ENCODE measurements around the gene GRK2. TPM values are rescaled to one million over a fixed set of nuclear protein-coding genes. Genes with fewer than 3 reads are reported as not detected.

The GRK2 gene
- total RNA-seq, 1 donor from 2014 or later: 30.0 TPM

GRCh38 chr11:67286621-67287333, 20.5 kb downstream of the GRK2 start:
- Mint-ChIP-seq H3K36me3 (peaks cover 3% of the 10 kb centered on the region), H3K27ac (peak overlapping the region; percentile 61), H3K4me3 (peak overlapping the region; percentile 81), H3K27me3 (ENCODE audit: insufficient read depth, low read depth) (peaks cover 14% of the 10 kb centered on the region), H3K9me3 (no peaks in the 10 kb centered on the region), H3K4me1 (peaks cover 17% of the 10 kb centered on the region)
- Histone ChIP-seq H3K36me3 (no peaks in the 10 kb centered on the region), H2AFZ (replicated peaks) (no peak overlapping the region), H3F3A (ENCODE audit: low read depth) (peaks cover 21% of the 10 kb centered on the region), H3K4me1 (peaks cover 11% of the 10 kb centered on the region), H3K27me3 (no peaks in the 10 kb centered on the region), H3K9ac (no peak overlapping the region), H3K4me3 (no peak overlapping the region), H3K4me2 (no peak overlapping the region), H3K27ac (no peak overlapping the region), H3K79me2 (ENCODE audit: low read depth) (peaks cover 15% of the 10 kb centered on the region), H3K9me3 (ENCODE audit: low read depth) (no peaks in the 10 kb centered on the region), H4K20me1 (ENCODE audit: low read depth) (no peaks in the 10 kb centered on the region)
- DNase-seq (ENCODE audit: low spot score): no peak
- TF ChIP-seq EZH2 (IDR thresholded peaks at IDR 0.05) (no peak), CTCF (IDR thresholded peaks at IDR 0.05) (no peak), EZH2phosphoT487 (IDR thresholded peaks at IDR 0.05) (no peak)

- Histone ChIP-seq H3K9ac (no peak overlapping the region), H2AFZ (replicated peaks) (no peak overlapping the region)
Measured at GRCh38 chr11:67287355-67288197, 21.3 kb downstream of the GRK2 start.

DNA sequence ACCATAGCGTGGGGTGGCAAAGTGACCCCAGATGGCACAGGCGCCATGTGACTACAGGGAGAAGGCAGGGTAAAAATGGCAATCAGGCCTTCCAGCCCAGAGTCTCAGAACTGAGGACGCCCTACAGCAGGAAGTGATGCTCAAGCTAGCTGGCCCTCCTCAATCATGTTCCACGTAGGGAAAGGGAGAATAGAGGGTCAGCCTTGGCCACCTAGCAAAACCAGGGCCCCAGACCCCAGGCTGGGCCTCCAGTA, 21.9 kb downstream of the GRK2 start:
- H2AFZ ChIP-seq (replicated peaks): peak overlapping the region; percentile 52
- peaks cover 11% of the 10 kb centered on the region for H3K4me1 ChIP-seq
- Mint-ChIP-seq H3K4me3 (peak overlapping the region; percentile 81), H3K4me1 (peaks cover 17% of the 10 kb centered on the region), H3K27ac (no peak overlapping the region), H3K9me3 (no peaks in the 10 kb centered on the region), H3K27me3 (ENCODE audit: insufficient read depth, low read depth) (peaks cover 12% of the 10 kb centered on the region), H3K36me3 (peaks cover 8% of the 10 kb centered on the region)
- peaks cover 15% of the 10 kb centered on the region for H3K79me2 ChIP-seq (ENCODE audit: low read depth)
- H3K27me3 ChIP-seq: no peaks in the 10 kb centered on the region
- H3K36me3 ChIP-seq: no peaks in the 10 kb centered on the region
- H4K20me1 ChIP-seq (ENCODE audit: low read depth): no peaks in the 10 kb centered on the region
- TF ChIP-seq EZH2phosphoT487 (IDR thresholded peaks at IDR 0.05) (no peak), CTCF (IDR thresholded peaks at IDR 0.05) (no peak), EZH2 (IDR thresholded peaks at IDR 0.05) (no peak)
- no peaks in the 10 kb centered on the region for H3K9me3 ChIP-seq (ENCODE audit: low read depth)
- DNase-seq (ENCODE audit: low spot score): no peak
- no peak overlapping the region for H3K9ac ChIP-seq
- peak overlapping the region; percentile 71 for H3K27ac ChIP-seq
- peaks cover 21% of the 10 kb centered on the region for H3F3A ChIP-seq (ENCODE audit: low read depth)
- H3K4me3 ChIP-seq: peak overlapping the region; percentile 68
- peak overlapping the region; percentile 93 for H3K4me2 ChIP-seq

More at GRCh38 chr11:67287355-67288197, 21.3 kb downstream of the GRK2 start:
- H3K27me3 ChIP-seq: no peaks in the 10 kb centered on the region
- no peaks in the 10 kb centered on the region for H4K20me1 ChIP-seq (ENCODE audit: low read depth)
- no peak for DNase-seq (ENCODE audit: low spot score)
- peaks cover 11% of the 10 kb centered on the region for H3K4me1 ChIP-seq
- Mint-ChIP-seq H3K36me3 (peaks cover 4% of the 10 kb centered on the region), H3K27ac (peak overlapping the region; percentile 61), H3K4me3 (peak overlapping the region; percentile 81), H3K27me3 (ENCODE audit: insufficient read depth, low read depth) (peaks cover 12% of the 10 kb centered on the region), H3K9me3 (no peaks in the 10 kb centered on the region), H3K4me1 (peaks cover 17% of the 10 kb centered on the region)
- no peak for TF ChIP-seq CTCF (IDR thresholded peaks at IDR 0.05)
- no peak for TF ChIP-seq EZH2phosphoT487 (IDR thresholded peaks at IDR 0.05)
- TF ChIP-seq EZH2 (IDR thresholded peaks at IDR 0.05): no peak
- no peaks in the 10 kb centered on the region for H3K36me3 ChIP-seq
- peak overlapping the region; percentile 68 for H3K4me3 ChIP-seq
- H3K9me3 ChIP-seq (ENCODE audit: low read depth): no peaks in the 10 kb centered on the region
- peaks cover 15% of the 10 kb centered on the region for H3K79me2 ChIP-seq (ENCODE audit: low read depth)
- H3K4me2 ChIP-seq: peak overlapping the region; percentile 93
- H3K27ac ChIP-seq: peak overlapping the region; percentile 71
- peaks cover 21% of the 10 kb centered on the region for H3F3A ChIP-seq (ENCODE audit: low read depth)

Measured in neural progenitor cell (in vitro differentiated cells).